B cell (primary cell): ENCODE results near the gene MRPL18. TPM values are rescaled to one million over a fixed set of nuclear protein-coding genes. Genes with fewer than 3 reads are reported as not detected.

ENCODE experiments used
- ATAC-seq: fragments of 200-7000 bp; cut with Tn5 transposase; one replicate; pipeline ENCODE4 v1.10.0; 2021; ENCODE audit warnings: low read depth, mild to moderate bottlenecking, moderate number of reproducible peaks, moderate library complexity
- CTCF ChIA-PET: fragments of 350-600 bp; sonication (Branson Sonifier 250); formaldehyde crosslinking; loops from one replicate; lab custom pipeline; 2021; ENCODE audit warnings: antibody characterized with exemption, inconsistent platforms; lab: Charles Lee
- POLR2A ChIA-PET: fragments of 350-600 bp; sonication (Branson Sonifier 250); formaldehyde crosslinking; loops from one replicate; lab custom pipeline; 2021; ENCODE audit warnings: antibody characterized with exemption; lab: Charles Lee
- DNase-seq: peaks from one replicate; pipeline ENCODE4 v3.0.0; 2013
- H2AFZ ChIP-seq: 2 replicates; pipeline ENCODE4 v1.6.1; 2012; ENCODE audit warnings: mild to moderate bottlenecking, low read depth, low read length; ENCODE audit not compliant: insufficient read depth, poor library complexity, severe bottlenecking
- H3K27ac ChIP-seq, 2 donors: 1 replicate in 1 of 2; 2 replicates in 1 of 2; pipeline ENCODE4 v1.5.1; 2012 to 2013; ENCODE audit warnings: low read length in 2 of 2, mild to moderate bottlenecking in 2 of 2, moderate library complexity in 1 of 2
- H3K27me3 ChIP-seq, 4 experiments: fragments of 200-600 bp in 1 of 4; sonication (generic) in 1 of 4; replicated peaks in 1 of 4; 1 replicate in 2 of 4; 2 replicates in 2 of 4; pipeline versions ENCODE4 v1.6.1 to v1.7.0; 2013 to 2016; ENCODE audit warnings: low read length in 3 of 4, mild to moderate bottlenecking in 2 of 4, mixed read lengths in 1 of 4, moderate library complexity in 1 of 4; ENCODE audit not compliant: insufficient read depth in 4 of 4, control insufficient read depth in 3 of 4; ENCODE audit errors: control extremely low read depth in 1 of 4
- H3K36me3 ChIP-seq, 2 experiments: replicated peaks in 1 of 2; 1 replicate in 1 of 2; 2 replicates in 1 of 2; pipeline versions ENCODE4 v1.6.1 to v1.7.1; 2013; ENCODE audit warnings: low read length in 1 of 2; ENCODE audit not compliant: insufficient read depth in 2 of 2, control insufficient read depth in 1 of 2; ENCODE audit errors: control extremely low read depth in 1 of 2, extremely low read depth in 1 of 2
- H3K4me1 ChIP-seq, 2 donors: fragments of 200-600 bp in 1 of 2; sonication (generic) in 1 of 2; 1 replicate in 1 of 2; 2 replicates in 1 of 2; pipeline versions ENCODE4 v1.5.1 to v1.6.1; 2013 to 2017; ENCODE audit warnings: low read length in 2 of 2; ENCODE audit not compliant: control insufficient read depth in 2 of 2, insufficient read depth in 2 of 2
- H3K4me2 ChIP-seq: replicated peaks from 2 replicates; pipeline ENCODE3; 2012; ENCODE audit warnings: mild to moderate bottlenecking, low read depth, low read length; ENCODE audit not compliant: poor library complexity, severe bottlenecking
- H3K4me3 ChIP-seq, 5 experiments: fragments of 200-600 bp in 1 of 5; sonication (generic) in 1 of 5; 1 replicate in 3 of 5; 2 replicates in 2 of 5; pipeline versions ENCODE4 v1.5.1 to v1.7.0; 2011 to 2016; ENCODE audit warnings: low read length in 4 of 5, mild to moderate bottlenecking in 4 of 5, low read depth in 2 of 5, control low read depth in 1 of 5, moderate library complexity in 1 of 5; ENCODE audit not compliant: insufficient read depth in 1 of 5; ENCODE audit errors: control extremely low read depth in 1 of 5, extremely low read depth in 1 of 5
- H3K79me2 ChIP-seq: fragments of 200-600 bp; sonication (generic); one replicate; pipeline ENCODE4 v1.6.0; 2016; ENCODE audit warnings: low read length; ENCODE audit not compliant: control insufficient read depth, insufficient read depth
- H3K9ac ChIP-seq: fragments of 200-600 bp; sonication (generic); 2 replicates; pipeline ENCODE4 v1.6.1; 2017; ENCODE audit warnings: mild to moderate bottlenecking, low read length, moderate library complexity
- H3K9me3 ChIP-seq, 3 donors: one replicate each; pipeline versions ENCODE4 v1.6.1 to v1.7.1; 2013; ENCODE audit warnings: low read length in 2 of 3; ENCODE audit not compliant: control insufficient read depth in 2 of 3, insufficient read depth in 1 of 3; ENCODE audit errors: control extremely low read depth in 1 of 3
- H4K20me1 ChIP-seq: 2 replicates; pipeline ENCODE4 v1.6.0; 2012; ENCODE audit warnings: mild to moderate bottlenecking, low read length; ENCODE audit not compliant: insufficient read depth, control insufficient read depth, poor library complexity, severe bottlenecking
- H3K27ac Mint-ChIP-seq: one replicate; pipeline ENCODE4 v1.8.0; 2021; ENCODE audit warnings: mixed read lengths
- H3K27me3 Mint-ChIP-seq: one replicate; pipeline ENCODE4 v1.8.0; 2021; ENCODE audit warnings: mixed read lengths
- H3K4me1 Mint-ChIP-seq: one replicate; pipeline ENCODE4 v1.8.0; 2021; ENCODE audit warnings: mixed read lengths
- H3K4me3 Mint-ChIP-seq: one replicate; pipeline ENCODE4 v1.8.0; 2021; ENCODE audit warnings: mixed read lengths
- H3K9me3 Mint-ChIP-seq: one replicate; pipeline ENCODE4 v1.8.0; 2022; ENCODE audit warnings: mixed read lengths; ENCODE audit not compliant: insufficient read depth
- EZH2 ChIP-seq: IDR thresholded peaks from 2 replicates; pipeline ENCODE4 v1.6.1; 2012; ENCODE audit warnings: borderline replicate concordance, low read depth, mild to moderate bottlenecking, moderate library complexity, low read length; ENCODE audit not compliant: insufficient read depth, poor library complexity, severe bottlenecking
- WGBS: methylation state at CpG from one replicate; pipeline ENCODE4 v1.1.5; 2013; ENCODE audit warnings: missing lambda C conversion rate; ENCODE audit not compliant: insufficient coverage; 5-methylcytosine and 5-hydroxymethylcytosine counted together
- intact Hi-C: fragments of 100-400 bp; cut with micrococcal nuclease; formaldehyde crosslinking; loops from one replicate; pipeline ENCODE4 v1.10.0; 2022
- polyA plus RNA-seq: library from polyadenylated mRNA; depleted of rRNA; stranded (reverse); fragments of >200 nt; gene quantifications from 2 replicates; pipeline ENCODE4 v1.2.3, GENCODE V29; 2012
- total RNA-seq, 2 donors: library from RNA; stranded (reverse); fragments of 120-200 nt in 1 of 2; gene quantifications; 1 replicate in 1 of 2; 2 replicates in 1 of 2; pipeline versions ENCODE4 v1.2.3 to v1.2.4, GENCODE V29; 2013 to 2022
- TF ChIP-seq, protein P1 (sequence below): fragments of 200-600 bp; IDR thresholded peaks from one replicate; pipeline ENCODE4 v1.8.0; 2022; ENCODE audit warnings: antibody characterized with exemption, mild to moderate bottlenecking

MRPL18 gene
- total and polyA plus RNA-seq, 2 donors (not counting 1 experiment from before 2014, with no cell fraction given) = 32.1 to 35.1 TPM

DNA sequence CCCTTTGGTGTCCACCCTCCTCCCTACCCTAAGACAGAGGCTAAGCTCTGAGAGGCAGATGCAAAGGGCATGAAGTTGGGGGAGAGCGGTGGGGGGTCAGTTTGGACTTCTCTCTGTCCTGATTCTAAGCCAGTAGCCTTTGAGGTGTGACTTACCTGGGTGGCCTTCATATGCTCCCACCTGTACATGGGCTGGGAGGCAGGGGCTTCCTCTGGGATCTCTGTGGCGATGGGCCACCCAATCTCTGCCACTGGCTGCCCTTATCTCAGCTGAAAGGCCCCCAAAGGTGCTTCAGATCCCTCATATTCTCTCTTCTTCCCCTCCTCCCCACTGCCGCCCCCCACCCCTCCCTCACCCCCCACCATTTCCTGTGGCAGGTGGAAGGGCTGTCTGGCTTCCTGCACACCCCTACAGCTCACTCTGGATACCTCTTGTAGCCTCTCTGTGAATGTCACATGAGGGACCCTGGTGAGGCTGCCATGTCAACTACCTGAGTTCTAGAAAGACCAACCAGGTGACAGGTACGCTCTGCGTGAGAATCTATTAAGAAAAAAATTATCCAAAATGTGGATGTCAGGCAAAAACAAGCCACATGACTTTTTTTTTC is 43.8 kb downstream of the MRPL18 start:
- DNase-seq (no peak), ATAC-seq (no peak)
- POLR2A ChIA-PET = no interaction called here
- Histone ChIP-seq H3K4me1 (peaks cover 10 to 13% of the 10 kb centered on the region in 2 donors), H2AFZ (no peak overlapping the region), H4K20me1 (no peaks in the 10 kb centered on the region), H3K27ac (no peak overlapping the region), H3K36me3 (no peaks in the 10 kb centered on the region), H3K27me3 (peaks cover 0 to 13% (median 0%) of the 10 kb centered on the region in 4 experiments), H3K9ac (no peak overlapping the region), H3K4me2 (no peak overlapping the region), H3K4me3 (no peak overlapping the region), H3K9me3 (peaks cover 0 to 3% (median 0%) of the 10 kb centered on the region in 3 donors), H3K79me2 (no peaks in the 10 kb centered on the region)
- Mint-ChIP-seq H3K4me3 (no peak overlapping the region), H3K4me1 (peaks cover 10% of the 10 kb centered on the region), H3K9me3 (no peaks in the 10 kb centered on the region), H3K27ac (no peak overlapping the region), H3K27me3 (peaks cover 14% of the 10 kb centered on the region)
- CTCF ChIA-PET = no interaction called here
- TF ChIP-seq EZH2 = no peak
- TF ChIP-seq, protein P1, sequence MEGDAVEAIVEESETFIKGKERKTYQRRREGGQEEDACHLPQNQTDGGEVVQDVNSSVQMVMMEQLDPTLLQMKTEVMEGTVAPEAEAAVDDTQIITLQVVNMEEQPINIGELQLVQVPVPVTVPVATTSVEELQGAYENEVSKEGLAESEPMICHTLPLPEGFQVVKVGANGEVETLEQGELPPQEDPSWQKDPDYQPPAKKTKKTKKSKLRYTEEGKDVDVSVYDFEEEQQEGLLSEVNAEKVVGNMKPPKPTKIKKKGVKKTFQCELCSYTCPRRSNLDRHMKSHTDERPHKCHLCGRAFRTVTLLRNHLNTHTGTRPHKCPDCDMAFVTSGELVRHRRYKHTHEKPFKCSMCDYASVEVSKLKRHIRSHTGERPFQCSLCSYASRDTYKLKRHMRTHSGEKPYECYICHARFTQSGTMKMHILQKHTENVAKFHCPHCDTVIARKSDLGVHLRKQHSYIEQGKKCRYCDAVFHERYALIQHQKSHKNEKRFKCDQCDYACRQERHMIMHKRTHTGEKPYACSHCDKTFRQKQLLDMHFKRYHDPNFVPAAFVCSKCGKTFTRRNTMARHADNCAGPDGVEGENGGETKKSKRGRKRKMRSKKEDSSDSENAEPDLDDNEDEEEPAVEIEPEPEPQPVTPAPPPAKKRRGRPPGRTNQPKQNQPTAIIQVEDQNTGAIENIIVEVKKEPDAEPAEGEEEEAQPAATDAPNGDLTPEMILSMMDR = no peak
- no CpG with 5 or more reads among the region's 5 CpGs for WGBS
- intact Hi-C loops = no loop called here

DNA sequence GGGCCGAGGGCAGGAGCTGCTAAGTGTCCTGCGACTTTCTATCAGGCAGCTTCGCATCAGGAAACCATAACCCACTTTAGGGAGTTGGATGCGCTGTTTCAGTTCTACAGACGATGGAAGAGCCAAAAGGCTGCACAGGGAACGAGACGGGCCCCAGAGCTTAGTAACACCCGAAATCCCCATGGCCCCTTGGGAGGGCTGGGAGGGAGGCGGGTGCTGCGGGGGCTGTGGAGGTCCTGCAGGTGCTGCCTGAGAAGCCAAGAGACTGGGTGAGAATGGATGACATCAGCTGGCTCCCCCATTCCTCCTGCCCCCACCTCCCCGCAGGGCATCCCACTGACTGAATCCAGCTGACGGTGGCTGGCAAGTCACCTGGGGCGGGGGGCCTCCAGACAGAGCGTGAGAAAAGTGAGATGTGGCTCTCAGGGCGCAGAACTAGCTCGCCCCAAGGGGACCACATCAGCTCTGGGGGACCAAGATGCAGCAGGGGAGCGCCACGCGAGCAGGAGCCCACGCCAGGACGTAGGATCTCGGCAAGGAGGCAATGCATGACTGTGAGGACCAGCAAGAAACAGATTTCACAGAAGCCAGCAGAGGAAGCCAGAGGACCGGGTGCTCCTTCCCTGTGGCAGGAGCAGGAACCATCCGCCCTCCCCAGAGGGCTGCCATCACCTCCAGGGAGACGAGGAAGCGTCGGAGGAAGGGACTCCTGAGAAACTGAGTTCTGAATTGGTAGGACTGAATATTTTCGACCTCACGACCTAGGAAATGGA is 46.6 kb downstream of the MRPL18 start:
- Mint-ChIP-seq H3K27me3 (peaks cover 14% of the 10 kb centered on the region), H3K27ac (no peak overlapping the region), H3K4me3 (no peak overlapping the region), H3K4me1 (no peaks in the 10 kb centered on the region), H3K9me3 (no peaks in the 10 kb centered on the region)
- DNase-seq (no peak), ATAC-seq (no peak)
- Histone ChIP-seq H3K36me3 (no peaks in the 10 kb centered on the region), H3K4me2 (no peak overlapping the region), H3K4me1 (no peaks in the 10 kb centered on the region), H2AFZ (no peak overlapping the region), H3K9ac (no peak overlapping the region), H3K9me3 (peaks cover 0 to 3% (median 0%) of the 10 kb centered on the region in 3 donors), H3K4me3 (no peak overlapping the region), H4K20me1 (no peaks in the 10 kb centered on the region), H3K27ac (no peak overlapping the region), H3K27me3 (peaks cover 0 to 13% (median 0%) of the 10 kb centered on the region in 4 experiments), H3K79me2 (no peaks in the 10 kb centered on the region)
- intact Hi-C loops = no loop called here
- ChIA-PET POLR2A (no interaction called here), CTCF (no interaction called here)
- TF ChIP-seq, protein P1 = no peak
- no peak for TF ChIP-seq EZH2
- 70% methylated on average over 27 of the region's 29 CpGs for WGBS
